Large intestine (tissue), 3 donors: ENCODE measurements around the gene EHHADH. TPM values are rescaled to one million over a fixed set of nuclear protein-coding genes. Genes with fewer than 3 reads are reported as not detected.

ENCODE experiments used
- DNase-seq, 2 donors: peaks; one replicate each; pipeline versions ENCODE4 v3.0.0 to v3.0.0-alpha.2; 2013
- H3K27ac ChIP-seq: one replicate; pipeline ENCODE4 v1.5.1; 2013; ENCODE audit warnings: low read length
- H3K27me3 ChIP-seq: 2 replicates; pipeline ENCODE4 v1.6.1; 2013; ENCODE audit warnings: low read length; ENCODE audit not compliant: control insufficient read depth, insufficient read depth
- H3K36me3 ChIP-seq: 2 replicates; pipeline ENCODE4 v1.6.1; 2013; ENCODE audit warnings: low read length; ENCODE audit not compliant: control insufficient read depth, insufficient read depth
- H3K4me1 ChIP-seq: one replicate; pipeline ENCODE4 v1.6.1; 2013; ENCODE audit warnings: low read length; ENCODE audit not compliant: control insufficient read depth, insufficient read depth
- H3K4me3 ChIP-seq: one replicate; pipeline ENCODE4 v1.5.1; 2013; ENCODE audit warnings: low read length
- H3K9me3 ChIP-seq: one replicate; pipeline ENCODE4 v1.6.1; 2013; ENCODE audit warnings: mild to moderate bottlenecking, low read depth, low read length, moderate library complexity; ENCODE audit not compliant: control insufficient read depth
- WGBS: methylation state at CpG from one replicate; pipeline ENCODE4 v1.1.5; 2013; ENCODE audit warnings: low lambda C conversion rate; ENCODE audit not compliant: insufficient coverage; 5-methylcytosine and 5-hydroxymethylcytosine counted together
- polyA plus RNA-seq: library from polyadenylated mRNA; unstranded; fragments of 120-200 nt; gene quantifications from one replicate; pipeline ENCODE4 v1.2.1, GENCODE V29; 2013

EHHADH gene
- polyA plus RNA-seq, 1 donor: 11.4 TPM

DNA sequence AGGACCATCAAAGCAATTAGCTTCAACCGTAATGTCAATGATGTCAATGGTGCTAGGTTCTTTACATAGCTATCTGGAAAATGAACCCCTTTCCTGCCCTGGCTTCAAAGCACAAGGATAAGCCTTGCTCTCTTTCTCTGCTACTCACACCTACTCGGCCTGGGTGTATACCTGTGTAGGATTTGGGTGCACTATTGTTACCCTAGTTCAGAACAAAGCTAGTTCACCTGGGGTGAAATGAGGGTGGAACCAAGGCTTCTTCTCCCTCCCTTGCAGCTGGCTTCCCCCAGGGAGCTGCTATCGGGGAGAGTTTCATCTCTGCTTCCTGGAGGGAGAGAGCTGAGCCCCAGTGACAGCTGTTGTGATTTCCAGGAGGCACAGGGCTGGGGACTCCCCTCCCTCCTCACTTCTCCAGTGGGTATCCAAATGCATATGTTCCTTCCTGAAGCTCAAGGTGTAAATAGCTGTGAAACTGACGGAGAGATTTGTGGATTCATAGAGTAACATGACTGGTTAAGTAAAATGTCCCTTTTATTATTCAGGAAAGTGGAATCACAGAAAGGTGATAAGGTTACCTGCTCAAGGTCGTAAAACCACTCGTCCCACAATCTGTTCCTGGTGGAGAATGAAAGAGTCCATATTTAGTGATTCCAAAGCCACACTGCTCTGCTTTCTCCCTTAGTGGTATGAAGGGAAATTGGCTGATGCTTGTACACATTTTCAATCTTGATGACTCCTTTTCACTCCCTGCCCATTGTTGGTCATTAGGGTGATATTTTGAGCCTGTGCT lies 89.2 kb downstream of the EHHADH start:
- H3K27me3 ChIP-seq: no peaks in the 10 kb centered on the region
- no peaks in the 10 kb centered on the region for H3K36me3 ChIP-seq
- no peak overlapping the region for H3K4me3 ChIP-seq
- no CpG with 5 or more reads among the region's 6 CpGs for WGBS
- no peaks in the 10 kb centered on the region for H3K9me3 ChIP-seq
- H3K4me1 ChIP-seq: peaks cover 9% of the 10 kb centered on the region
- peak in 1 of 2 donors; percentile 61 for DNase-seq
- H3K27ac ChIP-seq: peak overlapping the region; percentile 17

DNA sequence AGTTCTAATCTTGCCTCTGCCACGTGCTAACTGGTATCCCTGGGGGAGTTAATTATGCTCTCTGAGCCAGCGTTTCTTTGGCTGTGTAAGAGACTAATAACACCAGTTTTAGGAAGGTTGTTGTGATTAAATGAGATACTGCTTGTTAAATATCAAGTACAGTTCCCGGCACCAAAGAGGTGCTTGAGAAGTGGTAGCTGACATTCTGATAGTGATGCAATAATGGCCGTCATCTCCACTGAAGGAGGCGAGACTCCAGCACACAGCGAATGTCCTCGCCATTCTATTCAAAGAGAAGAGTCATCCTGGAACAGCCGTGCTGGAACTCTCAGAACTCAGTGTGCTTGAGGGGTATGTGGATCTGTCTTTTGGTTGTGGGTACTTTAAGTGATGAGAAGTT lies 91.2 kb downstream of the EHHADH start:
- Histone ChIP-seq H3K27ac (no peak overlapping the region), H3K4me3 (no peak overlapping the region), H3K27me3 (no peaks in the 10 kb centered on the region), H3K4me1 (peaks cover 9% of the 10 kb centered on the region), H3K9me3 (no peaks in the 10 kb centered on the region), H3K36me3 (no peaks in the 10 kb centered on the region)
- DNase-seq: no peak
- WGBS: 100% methylated on average over 1 of the region's 8 CpGs

DNA sequence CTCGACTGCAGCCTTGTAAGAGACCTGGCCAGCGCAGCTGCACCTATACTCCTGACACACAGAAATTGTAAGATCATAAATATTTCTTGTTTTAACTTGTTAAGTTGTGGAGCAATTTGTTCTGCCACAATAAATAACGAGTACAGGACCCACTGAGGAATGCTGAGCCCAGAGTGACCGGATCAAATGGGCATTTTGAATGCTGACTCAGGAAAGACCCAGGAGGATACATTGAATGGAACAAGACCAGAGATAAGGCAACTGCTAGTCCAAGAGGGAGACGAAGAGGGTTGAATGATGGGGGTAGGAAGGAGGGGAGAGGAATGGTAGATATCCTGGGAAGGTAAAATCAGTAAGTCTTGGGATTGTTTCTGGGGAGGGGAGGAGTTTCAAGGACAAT lies 92.1 kb downstream of the EHHADH start:
- Histone ChIP-seq H3K9me3 (no peaks in the 10 kb centered on the region), H3K27me3 (no peaks in the 10 kb centered on the region), H3K27ac (no peak overlapping the region), H3K4me3 (no peak overlapping the region), H3K4me1 (peaks cover 9% of the 10 kb centered on the region), H3K36me3 (no peaks in the 10 kb centered on the region)
- WGBS: no CpG with 5 or more reads among the region's 5 CpGs
- DNase-seq: no peak

DNA sequence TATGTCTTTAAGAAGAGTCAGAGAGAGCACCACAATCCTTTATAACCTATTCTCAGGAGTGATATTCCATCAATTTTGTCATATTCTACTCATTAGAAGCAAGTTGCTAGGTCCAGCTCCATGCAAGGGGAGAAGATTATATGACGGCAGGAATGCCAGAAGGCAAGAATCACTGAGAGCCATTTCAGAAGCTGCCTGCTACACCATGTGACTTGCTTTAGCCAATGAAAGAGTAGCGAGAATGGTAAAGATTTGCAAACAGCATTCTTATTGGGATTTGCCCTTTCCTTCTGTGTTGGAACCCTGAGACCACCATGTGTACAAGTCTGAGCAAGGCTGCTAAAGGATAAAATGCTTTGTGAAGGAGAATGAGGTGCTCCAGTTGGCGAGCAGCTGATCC lies 96.5 kb downstream of the EHHADH start:
- Histone ChIP-seq H3K27me3 (no peaks in the 10 kb centered on the region), H3K36me3 (no peaks in the 10 kb centered on the region), H3K4me1 (no peaks in the 10 kb centered on the region), H3K27ac (no peak overlapping the region), H3K4me3 (no peak overlapping the region), H3K9me3 (no peaks in the 10 kb centered on the region)
- no peak for DNase-seq
- no CpG with 5 or more reads among the region's 3 CpGs for WGBS

DNA sequence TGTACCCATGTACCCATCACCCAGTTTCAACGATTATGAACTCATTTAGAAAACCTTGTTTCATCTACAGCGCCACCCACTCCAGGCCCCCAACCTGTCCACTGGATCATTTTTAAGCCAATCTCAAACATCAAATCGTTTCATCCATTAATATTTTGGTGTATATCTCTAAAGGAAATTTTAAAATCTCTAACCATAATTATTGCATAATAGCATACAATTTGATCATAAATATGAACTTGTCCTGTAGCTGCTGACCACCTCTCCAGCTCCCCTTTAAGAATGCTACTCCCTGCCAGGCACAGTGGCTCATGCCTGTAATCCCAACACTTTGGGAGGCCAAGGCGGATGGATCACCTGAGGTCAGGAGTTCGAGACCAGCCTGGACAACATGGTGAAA lies 98.2 kb downstream of the EHHADH start:
- no peak for DNase-seq
- Histone ChIP-seq H3K4me1 (peaks cover 4% of the 10 kb centered on the region), H3K4me3 (no peak overlapping the region), H3K36me3 (no peaks in the 10 kb centered on the region), H3K27me3 (peaks cover 9% of the 10 kb centered on the region), H3K27ac (no peak overlapping the region), H3K9me3 (no peaks in the 10 kb centered on the region)
- 100% methylated on average over 1 of the region's 5 CpGs for WGBS

DNA sequence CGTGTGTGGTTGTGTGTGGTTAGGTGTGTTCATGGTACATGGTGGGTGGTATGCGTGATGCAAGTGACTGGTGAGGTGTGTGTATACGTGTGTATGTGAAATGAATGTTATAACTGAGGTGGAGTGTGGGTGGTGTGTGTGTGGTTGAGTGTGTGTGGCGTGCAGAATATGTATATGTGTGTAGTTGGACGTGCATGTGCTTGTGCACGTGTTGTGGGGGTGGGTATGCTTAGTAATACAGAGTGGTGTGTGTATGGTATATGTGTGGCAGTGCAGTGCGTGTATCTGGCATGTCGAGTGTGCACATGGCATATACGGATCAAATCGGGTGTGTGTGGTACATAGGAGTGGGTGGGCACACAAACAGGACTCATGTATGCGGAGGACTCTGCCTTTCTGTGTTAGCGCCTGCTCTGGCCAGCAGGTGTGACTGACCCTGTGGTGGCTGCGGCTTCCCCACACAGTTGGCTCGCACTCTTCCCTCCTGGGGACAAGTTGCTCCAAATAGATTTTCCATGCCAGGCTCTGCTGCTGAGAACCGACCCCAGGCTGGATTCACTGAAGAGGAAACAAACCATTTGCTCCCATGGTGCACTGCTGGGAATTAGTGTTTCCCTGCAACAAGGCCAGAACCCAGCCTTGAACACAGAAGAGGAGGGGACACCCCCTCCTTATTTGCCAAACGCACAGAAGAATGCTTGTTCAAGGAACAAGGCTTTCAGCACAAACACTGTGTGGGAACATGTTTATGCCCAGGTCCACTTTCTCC lies 99.8 kb downstream of the EHHADH start:
- DNase-seq: peak in 1 of 2 donors; percentile 23
- no peak overlapping the region for H3K4me3 ChIP-seq
- peaks cover 9% of the 10 kb centered on the region for H3K27me3 ChIP-seq
- WGBS: 43% methylated on average over 1 of the region's 16 CpGs
- H3K4me1 ChIP-seq: peaks cover 4% of the 10 kb centered on the region
- no peaks in the 10 kb centered on the region for H3K9me3 ChIP-seq
- H3K36me3 ChIP-seq: no peaks in the 10 kb centered on the region
- no peak overlapping the region for H3K27ac ChIP-seq

DNA sequence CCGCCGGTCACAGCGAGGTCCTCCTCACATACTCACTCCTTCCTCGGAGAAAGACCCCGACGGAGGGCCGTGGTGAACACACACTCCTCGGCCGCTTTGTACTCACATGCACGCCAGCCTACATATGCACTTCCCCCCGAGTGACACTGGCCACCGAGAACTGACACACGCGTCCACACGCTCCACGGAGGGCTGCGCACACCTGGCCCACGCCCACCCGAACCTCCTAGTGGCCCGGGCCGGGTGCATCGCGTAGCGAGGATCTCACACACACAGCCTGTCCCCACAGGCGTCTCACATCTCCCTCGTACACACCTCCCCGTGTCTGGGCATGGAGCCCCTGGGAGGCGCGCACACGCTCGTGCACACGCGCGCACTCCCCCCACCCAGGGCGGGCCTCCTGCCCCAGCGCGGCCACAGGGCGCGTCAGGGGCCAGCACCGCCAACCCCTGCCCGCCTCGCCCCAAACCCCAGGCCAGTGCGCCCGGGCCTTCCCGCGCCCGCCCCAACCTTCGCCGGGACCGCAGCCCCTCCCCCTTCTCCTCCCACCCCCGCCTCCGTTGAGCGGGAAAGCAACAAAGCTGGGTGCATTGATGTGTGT lies 100.6 kb downstream of the EHHADH start:
- Histone ChIP-seq H3K27me3 (peaks cover 9% of the 10 kb centered on the region), H3K36me3 (no peaks in the 10 kb centered on the region), H3K4me3 (peak overlapping the region; percentile 78), H3K4me1 (peaks cover 4% of the 10 kb centered on the region), H3K9me3 (no peaks in the 10 kb centered on the region), H3K27ac (peak overlapping the region; percentile 48)
- WGBS: no CpG with 5 or more reads among the region's 53 CpGs
- peak in 1 of 2 donors; percentile 28 for DNase-seq

DNA sequence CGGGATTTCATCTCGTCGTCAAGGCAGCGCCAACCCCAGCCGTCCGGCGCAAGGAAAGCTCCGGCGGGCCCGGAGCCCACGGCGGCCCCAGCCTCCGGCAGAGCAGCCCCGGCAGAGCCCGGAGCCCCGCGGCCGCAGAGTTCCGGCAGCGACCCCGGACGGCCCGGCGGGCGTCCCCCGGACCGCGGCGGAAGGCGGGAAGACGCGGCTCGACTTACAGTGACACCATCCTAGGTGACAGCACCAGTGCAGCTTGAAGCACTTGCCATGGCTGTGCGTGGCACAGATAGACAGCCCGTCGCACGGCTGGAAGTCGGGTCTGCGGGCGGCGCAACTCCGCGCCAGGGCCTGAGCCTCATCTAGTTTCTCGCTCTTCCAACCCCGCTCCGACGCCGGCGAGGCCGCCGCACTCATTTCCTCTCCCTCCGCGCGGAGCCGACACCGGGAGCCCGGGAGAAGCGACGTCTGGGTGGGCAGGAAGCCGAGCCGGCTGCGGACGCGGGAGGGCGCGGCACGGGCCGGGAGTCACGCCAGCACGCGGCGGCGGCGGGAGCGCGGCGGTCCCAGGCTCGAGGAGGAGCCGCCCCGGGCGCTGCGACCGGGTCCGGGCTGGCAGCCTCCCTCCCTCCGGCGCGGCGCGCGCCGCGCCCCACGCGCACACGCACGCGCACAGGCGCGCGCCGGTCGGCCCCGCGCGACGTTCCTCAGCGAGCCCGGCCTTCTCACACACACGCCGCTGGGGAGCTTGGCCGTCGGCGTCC lies 101.3 kb downstream of the EHHADH start, which contains the start of gene C3orf70:
C3orf70 (minus strand) TSS at position 651 of the 761 bp plus-strand sequence; CDS start at position 414, 237 bp downstream.
- peak; percentile 47 to 88 for DNase-seq
- Histone ChIP-seq H3K27ac (peak within 1 kb of the TSS; percentile 68), H3K9me3 (no peaks in the 10 kb centered on the region), H3K4me1 (peaks cover 4% of the 10 kb centered on the region), H3K27me3 (peaks cover 9% of the 10 kb centered on the region), H3K4me3 (peak within 1 kb of the TSS; percentile 78), H3K36me3 (no peaks in the 10 kb centered on the region)
- WGBS: no CpG with 5 or more reads among the region's 113 CpGs

DNA sequence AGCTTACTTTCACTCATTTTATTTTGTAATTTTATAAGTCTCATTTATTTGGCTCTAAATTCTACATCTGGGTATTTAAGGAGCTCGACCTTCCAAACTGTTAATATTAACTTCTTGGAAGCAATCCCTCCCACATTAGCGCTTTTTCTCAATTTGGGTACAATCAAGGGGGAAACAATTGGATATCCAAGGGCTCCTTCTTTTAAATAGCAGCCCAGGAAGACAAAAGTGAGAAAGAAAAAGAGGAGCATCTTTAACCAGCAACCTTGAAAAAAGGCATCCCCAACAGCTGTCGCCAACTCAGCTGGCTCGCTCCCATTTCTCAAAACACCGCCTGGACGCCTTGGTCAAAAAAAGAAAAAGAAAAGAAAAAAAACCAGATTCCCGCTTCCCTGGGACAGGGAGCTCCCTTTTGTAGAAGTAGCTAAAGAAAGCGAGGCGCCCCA lies 101.9 kb downstream of the EHHADH start:
- DNase-seq: no peak
- 0% methylated on average over 3 of the region's 9 CpGs for WGBS
- Histone ChIP-seq H3K4me1 (peaks cover 4% of the 10 kb centered on the region), H3K36me3 (no peaks in the 10 kb centered on the region), H3K4me3 (peak overlapping the region; percentile 74), H3K27ac (peak overlapping the region; percentile 52), H3K9me3 (no peaks in the 10 kb centered on the region), H3K27me3 (peaks cover 9% of the 10 kb centered on the region)
